Pons (tissue), 1 donor: ENCODE results near the gene GMEB2.
"Not testable (repeated sequence)": the region's sequence is repeated elsewhere in the genome, so short reads cannot be mapped to it uniquely, and the experiment has no call there.

ENCODE experiments used
- DNase-seq: peaks from one replicate; pipeline ENCODE4 v3.0.0-alpha.2; 2016; ENCODE audit warnings: low spot score

The GMEB2 gene

DNA sequence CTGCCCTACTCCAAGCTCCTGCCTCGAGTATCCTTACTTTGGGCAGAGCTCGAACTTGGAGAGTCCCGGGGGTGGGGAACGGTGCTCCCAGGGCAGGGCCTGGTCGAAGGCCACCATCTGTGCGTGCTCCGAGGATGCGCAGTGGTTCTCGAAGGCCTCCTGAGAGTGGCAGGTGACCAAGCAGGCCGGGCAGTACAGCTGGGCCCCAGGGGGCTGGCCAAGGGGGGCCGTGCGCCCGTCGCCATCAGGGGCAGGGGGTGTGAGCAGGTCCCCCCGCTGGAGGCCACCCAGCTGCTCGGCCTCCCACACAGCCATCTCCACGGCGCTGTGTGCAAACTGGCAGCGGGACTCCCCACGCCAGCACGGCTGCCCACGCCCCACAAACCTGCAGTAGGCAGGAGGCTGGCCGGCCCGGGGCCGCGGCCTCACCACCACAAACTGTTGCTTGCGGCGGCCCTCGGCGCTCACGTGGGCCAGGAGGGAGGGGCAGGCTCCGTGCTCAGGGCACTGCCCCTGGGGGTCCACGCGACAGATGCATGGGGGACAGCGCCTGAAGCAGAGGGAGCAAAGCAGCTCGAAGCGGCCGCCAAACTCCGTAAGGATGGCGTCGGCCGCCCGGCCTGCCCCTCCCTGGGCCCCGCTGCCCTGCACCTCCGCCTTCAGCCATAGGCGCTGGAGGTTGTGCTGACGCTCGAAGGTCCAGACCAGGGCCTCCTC is 54.7 kb downstream of the GMEB2 start:
- no peak for DNase-seq

DNA sequence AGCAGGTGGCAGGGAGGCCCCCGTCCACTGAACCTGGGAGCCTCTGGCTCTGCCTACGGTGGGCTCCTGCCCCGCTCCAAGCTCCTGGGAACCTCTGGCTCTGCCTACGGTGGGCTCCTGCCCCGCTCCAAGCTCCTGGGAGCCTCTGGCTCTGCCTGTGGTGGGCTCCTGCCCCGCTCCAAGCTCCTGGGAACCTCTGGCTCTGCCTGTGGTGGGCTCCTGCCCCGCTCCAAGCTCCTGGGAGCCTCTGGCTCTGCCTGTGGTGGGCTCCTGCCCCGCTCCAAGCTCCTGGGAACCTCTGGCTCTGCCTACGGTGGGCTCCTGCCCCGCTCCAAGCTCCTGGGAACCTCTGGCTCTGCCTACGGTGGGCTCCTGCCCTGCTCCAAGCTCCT is 55.8 kb downstream of the GMEB2 start:
- not testable (repeated sequence) for DNase-seq

DNA sequence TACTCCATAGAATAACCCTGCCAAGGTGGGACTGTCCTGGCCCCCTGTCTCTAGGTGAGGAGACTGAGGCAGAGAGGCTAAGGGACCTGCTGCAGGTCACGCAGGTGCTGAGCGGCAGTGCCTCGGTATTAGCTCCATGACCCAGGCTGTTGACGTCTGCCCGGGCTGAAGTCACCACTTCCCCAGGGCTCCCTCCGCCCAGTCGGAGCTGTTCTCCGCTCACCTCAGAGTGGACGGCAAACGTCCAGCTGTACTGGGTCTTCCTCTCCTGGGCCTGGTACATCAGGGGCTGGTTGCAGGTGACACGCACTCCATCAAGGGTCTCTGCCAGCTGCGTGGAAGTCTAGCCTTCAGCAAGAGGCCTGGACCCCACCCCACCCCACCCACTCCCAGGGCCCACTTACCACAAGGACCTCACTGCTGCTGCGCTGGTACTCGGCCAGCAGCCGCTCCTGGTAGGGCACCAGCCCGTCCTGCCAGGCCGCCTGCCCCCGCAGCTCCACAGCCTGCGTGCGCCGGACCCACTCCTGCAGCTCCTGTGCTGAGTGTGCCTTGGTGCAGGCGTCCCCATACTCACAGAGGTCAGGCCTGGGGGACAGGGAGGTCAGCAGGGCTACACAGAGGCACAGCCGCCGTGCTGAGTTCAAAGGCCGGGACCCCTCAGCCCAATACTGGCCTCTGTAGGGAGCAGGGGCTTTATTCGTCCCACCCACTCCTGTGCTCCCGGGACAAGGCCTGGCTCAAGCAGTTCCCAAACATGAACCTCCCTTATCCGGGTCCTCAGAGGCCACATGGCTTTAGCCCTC is 56.4 kb downstream of the GMEB2 start:
- DNase-seq, result no peak

DNA sequence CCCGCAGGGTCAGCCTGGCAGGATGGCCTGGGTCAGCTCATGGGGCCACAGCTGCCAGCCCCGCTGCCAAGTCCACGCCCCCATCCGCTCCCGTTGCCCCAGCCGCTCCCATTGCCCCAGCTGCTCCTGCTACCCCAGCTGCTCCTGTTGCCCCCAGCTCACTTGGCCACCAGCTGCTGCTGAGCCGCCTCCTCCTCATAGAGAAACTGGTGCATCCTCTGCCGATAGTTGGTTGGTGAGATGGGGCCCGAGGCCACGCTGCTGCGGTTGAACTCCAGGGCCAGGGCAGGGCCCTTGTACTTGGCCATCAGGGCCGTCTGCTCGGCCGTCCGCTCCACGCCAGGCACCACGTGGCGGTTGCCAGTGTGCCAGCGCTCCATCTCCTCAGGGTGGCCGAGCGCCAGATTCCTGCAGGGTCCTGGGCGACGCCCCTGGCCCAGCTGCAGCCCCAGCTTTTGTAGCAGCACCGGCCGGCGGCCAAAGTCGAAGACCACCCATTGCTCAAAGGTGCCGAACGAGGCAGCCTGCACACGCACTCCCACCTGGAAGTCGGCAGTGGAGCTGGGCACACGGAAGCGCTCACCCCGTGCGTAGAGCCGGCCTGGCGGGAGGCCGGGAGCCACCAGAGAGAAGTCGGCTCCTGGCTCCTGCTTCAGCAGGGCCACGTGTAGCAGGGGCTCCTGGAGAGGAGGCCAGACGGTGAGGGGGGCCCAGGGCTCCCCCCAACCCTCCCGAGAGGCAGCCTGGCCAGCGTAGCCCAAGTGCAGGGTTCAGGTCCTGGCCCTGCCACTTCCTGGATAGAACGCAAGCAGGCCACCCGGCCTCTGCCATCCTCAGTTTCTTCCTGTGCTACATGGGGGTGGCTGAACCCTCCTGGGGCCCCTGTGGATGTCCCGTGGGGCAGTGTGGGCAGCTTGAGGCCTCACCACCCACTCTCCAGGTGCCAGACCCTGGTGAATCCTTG is 57.6 kb downstream of the GMEB2 start:
- DNase-seq, result no peak

DNA sequence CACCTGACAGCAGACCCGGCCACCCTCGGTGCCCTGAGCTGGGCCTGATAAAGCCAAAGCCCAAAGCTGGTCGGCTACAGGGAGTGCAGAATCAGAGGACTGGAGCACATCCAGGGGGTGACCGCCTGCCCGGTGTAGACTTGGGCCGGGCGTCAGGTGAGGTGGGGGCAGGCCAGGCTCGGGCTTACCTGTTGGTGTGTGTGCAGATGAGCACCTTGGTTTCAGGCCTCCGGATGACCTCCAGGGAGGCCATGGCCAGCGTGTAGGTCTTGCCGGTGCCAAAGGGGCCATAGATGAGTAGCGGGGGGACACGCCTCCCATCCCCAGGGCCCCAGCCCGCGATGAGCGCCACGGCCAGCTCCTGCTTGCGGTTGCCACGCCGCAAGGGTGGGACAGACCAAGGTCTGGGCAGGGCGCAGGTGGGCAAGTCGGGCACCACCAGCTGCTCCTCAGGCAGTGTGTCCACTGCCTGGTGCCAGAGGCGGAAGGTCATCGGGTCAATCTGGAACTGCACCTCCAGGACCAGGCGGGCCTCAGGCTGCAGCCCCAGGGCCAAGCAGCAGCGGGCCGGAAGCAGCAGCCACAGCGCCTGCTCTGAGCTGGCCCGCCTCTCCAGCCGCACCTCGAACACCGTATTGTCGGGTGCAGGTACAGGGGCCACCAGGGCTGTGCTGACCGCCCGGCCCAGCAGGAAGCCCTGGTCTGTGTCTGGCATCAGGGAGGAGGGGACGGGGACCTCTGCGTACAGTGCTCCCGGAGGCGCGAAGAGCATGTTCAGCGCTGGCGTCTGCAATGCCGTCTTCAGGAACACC is 58.5 kb downstream of the GMEB2 start:
- DNase-seq, result no peak

DNA sequence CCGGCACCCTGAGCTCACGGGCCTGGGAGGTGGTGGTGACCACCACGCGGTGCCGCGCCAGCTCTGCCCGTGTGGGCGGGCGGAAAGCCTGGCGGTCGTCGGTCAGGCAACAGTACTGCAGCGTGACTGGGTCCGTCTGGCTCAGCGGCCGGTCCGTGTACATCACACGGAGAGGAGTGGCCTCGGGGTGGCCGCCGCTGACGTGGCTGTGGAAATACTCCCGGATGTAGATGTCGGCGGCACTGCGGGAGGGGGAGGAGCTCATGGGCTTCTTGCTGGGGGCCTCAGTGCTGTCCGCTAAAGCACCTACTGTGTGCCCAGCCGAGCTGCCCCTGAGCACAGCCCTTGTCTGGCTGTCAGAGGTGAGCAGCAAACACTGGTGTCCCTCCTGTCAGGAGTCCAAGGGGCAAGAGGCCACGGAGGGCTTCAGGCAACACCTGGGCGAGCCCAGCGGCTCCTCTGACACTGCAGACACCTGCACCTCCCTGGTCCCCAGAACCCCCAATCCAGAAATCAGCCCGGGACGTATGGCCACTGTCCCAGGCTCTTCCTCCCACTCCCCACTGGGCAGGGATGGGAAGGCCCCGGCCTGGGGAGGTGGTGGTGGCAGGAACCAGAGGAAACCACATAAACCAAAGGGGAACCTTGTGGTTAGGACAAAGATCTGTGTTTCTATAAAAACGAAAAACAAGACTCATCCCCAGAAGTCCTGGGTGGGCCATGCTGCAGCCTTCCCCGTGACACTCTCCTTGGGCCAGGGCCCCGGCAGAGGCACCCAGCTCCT is 59.3 kb downstream of the GMEB2 start:
- DNase-seq, result peak; percentile 63

DNA sequence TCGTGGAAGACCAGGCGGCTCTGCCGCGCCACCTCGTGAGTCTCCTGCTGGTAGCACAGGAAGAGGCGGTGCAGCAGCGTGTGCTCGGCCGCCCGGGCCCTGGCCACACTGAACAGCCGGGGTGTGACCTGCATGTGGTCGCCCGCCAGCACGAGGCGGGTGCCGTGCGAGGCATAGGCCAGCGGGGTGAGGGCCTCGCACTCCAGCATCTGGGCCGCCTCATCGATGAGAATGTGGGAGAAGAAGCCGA is 59.8 kb downstream of the GMEB2 start:
- no peak for DNase-seq

DNA sequence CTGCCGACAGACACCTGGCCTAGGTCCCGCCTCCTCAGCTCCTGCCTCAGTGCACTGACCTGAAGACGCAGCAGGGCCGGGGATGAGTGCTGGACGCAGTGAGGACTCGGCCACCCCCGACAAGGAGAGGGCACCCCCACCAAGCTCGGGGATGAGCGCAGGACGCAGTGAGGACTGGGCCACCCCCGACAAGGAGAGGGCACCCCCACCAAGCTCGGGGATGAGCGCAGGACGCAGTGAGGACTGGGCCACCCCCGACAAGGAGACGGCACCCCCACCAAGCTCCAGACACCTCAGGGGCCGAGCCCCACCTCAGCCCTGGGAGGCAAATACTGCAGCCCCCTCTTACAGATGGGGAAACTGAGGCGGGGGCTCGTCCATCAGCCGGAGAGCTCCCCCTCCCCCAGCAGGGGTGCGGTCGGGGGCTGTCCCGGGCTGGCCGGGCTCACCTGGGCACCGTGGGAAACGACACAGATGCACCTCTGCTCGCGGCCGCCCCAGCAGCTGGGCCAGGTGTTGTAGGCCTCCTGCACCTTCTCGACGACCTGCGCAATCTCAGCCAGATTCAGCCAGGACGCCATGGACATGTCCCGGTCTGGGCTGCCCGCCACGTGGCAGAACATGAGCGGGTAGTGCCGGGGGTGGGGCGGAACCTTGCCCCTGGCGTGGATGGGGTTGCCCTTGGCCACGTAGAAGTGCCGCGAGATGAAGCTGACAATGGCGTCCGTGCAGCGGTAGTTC is 60.3 kb downstream of the GMEB2 start:
- DNase-seq, result no peak

DNA sequence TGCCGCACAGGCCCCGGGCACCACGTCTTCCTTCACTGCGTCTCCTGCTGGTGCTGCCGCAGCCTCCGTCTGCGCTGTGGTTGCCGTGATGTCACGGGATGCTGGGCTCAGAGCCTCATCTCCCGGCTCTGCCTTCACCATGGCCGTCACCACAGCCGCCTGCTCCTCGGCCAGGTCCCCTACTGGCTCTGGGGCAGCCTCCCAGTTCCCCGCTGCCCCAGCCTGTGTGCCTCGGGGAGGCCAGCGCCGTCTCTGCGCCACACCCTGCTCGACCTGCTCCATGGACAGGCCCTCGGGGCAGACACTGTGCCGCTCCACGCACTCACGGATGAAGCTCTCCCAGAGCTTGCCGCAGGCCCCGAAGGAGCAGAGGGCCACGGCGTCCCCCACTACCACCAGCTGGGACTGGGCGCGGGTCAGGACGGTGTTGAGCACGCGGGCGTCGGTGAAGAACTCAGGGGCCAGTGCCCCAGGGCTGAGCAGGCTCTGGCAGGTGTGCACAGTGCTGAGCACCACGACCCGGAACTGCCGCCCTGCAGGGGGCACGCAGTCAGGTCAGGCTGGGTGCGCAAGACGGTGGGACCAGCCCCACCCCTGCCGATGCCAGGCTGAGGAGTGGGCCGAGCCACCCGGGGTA is 61.1 kb downstream of the GMEB2 start:
- DNase-seq, result no peak

DNA sequence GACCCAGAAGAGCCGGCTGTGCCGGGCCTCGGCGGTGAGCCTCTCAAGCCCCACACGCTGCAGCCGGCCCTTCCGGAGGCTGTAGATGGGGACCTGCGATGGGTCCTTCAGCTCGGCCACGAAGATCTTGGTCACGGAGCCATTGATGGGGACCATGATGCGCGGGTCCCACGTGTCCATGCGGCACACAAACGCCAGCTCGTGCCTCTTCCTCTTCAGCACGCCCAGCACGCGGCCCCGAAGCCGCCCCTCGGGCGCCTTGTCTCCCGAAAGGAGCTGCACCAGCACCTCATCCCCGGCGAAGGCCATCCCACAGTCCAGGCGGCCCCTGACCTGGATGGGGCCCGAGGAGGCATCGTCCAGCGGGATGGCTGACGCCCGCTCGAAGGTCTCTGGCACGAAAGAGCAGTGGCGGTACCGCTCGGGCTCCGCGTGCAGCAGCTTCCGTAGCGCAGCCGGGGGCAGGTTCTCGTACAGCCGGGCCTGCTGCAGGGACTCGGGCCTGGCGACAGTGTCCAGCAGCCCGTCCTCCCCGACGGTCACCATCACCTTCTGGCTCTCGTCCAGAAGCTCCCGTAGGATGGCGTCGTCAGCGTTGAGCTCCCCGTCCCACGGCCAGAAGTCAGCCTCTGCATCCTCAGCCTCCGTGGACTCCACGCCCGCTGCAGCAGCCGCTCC is 61.7 kb downstream of the GMEB2 start:
- no peak for DNase-seq

DNA sequence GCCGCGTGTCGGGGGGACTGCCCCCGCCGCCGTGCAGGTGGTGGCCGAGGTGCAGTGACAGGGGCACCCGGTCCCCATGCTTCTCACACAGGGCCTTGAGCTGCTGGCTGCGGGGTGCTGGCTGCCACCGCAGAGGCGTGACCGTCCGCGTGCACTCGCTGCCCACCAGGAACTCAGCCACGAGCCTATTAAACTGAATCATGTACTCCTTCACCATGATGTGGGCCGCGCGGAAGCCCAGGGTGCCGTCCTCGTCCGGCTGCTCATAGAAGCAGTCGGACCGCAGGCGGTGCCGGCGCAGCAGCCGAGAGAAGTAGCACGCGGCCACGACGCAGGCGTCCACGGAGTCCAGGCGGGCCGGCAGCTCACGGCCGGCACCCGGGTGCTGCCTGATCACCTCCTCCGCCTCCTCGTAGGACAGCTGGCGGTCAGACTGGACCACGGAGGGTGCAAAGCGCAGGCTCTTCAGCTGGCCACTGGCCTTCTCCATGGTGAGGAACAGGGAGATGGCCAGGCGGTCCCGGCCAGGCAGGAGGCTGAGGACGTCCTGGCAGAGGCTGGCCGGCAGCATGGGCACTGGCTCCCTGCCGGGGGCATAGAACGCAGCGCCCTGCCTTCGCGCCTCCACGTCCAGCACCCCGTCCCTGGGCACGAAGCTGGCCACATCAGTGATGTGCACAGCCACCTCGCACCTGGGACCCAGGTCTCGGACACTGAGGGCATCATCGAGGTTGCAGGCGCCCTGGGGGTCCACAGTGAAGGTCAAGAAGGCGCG is 62.7 kb downstream of the GMEB2 start:
- no peak for DNase-seq

DNA sequence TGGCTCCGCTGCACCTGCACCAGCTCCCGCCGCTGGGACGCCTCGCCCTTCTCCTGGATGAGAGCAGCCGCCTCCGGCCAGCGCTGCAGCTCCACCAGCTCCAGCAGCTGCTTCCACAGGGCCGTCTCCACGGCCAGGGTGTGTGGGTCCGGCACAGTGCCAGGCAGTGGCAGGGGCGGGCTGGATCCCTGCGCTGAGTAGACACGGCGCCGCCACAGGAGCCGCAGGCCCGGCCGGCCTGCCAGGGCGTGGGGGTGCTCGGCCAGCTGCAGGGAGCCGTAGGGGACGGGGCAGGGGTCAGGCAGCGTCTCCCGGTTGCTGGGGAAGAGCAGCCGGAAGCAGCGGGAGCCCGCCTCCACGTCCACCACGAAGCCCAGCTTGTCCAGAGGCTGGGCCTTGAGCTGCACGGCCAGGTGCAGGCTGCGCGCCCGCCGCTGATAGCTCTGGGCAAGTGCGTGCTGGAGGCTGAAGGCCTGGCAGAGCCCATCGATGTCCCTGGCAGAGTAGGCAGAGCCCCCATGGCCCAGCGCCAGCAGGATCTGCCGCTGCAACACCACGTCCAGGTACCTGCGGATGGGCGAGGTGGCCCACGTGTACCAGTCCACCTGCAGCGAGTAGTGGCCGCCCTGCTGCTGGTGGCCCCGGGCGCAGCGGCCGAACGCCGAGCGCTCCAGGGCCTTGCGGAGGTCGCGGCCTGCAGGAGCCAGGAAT is 63.5 kb downstream of the GMEB2 start:
- no peak for DNase-seq

DNA sequence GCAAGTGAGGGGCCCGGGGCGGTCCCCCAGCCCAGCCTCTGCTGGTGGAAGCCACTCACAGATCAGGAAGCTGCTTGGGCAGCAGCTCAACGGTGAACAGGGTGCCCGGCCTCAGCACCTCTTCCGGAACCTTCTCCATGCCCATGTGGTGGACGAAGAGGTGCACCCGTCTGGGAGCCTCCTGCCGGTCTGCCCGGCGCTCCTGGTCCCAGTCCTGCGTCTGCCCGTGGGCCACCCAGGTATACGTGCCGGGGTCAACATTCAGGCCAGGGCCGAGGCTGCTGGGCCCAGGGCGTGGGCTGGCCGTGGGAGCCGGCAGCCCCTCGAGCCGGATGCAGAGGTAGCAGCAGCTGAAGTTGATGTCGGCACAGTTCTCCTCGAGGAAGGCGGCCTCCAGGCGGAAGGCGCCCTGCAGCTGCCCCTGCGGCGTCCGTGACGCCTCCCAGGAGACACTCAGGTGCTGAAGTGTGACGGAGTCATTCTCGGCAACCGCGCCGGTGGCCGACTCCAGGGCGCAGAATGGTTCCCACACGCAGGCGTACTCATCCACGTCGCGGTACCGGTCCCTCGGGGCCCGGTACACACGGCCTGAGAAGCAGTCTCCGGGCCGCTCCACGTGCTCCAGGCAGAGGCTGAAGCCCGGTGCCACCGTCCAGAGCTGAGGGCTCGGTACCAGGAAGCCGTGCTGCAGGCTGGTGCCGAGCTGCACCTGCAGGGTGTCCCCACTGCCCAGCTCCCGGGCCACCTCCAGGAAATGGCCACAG is 64.3 kb downstream of the GMEB2 start:
- DNase-seq, result no peak

DNA sequence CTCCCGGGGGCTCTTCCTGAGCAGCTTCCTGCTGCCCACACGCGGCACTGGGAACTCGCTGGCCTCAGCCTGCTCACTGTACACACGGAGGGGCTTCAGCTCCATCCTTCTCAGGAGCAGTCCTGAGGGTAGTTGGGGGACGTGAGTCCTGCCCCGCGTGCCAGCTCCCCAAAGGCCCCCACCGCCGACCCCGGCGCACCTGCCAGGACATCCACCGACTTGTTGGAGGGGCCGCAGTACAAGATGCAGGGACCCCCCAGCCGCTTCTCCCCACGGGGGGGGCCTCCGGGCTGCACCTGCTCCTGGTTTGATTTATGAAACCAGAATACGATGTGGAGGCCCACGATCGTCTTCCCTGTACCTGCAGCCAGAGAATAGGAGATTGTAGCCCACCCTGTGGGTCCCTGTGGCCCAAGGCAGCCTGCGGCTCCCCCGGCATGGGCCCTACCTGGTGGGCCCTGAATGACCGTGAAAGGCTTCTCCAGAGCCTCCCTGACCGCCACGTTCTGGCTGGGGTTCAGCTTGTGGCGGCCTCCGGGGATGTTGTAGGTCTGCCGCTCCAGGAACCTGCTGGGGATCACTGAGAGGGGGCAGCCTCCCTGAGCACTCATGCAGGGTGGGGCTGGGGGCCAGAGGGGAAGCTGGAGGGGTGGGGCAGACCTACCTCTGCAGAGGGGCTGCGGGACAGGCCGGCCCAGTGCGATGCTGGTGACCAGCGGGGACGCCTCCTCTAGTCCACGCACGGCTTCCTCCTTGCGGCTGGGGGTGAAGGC is 65.1 kb downstream of the GMEB2 start:
- no peak for DNase-seq

DNA sequence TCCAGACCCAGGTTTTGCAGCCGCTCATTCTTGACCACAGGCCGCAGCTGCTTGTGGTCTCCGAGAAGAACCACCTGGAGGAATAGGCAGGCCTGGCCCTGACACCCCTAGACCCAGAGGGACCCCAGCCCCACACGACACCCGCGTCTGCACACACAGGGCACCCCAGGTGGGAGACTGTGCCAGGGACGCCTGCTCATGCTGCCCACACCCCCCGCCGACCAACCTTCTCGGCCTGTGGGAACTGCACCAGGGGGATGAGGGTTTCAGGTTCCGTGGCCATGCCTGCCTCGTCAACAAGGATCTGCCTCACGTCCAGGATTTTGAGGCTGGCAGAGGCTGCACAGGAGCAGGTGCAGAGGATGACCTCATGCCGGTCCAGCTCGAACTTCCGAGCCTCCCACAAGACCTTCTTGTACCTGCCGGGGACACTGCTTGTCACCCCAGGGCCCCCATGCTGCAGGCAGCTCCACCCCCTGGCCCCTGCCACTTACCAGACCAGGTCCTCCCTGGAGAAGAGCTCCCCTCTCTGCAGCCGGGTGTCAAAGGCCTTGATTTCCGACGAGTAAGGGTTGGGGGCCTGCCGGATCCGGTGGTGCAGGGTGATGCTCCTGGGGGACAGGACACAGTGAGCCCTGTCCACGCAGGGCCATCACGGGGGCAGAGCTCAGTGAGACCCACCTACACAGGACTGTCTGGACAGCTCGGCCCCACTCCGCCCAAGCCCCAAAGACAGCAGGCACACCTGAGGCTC is 65.9 kb downstream of the GMEB2 start:
- DNase-seq, result no peak
